Osteoblast (primary cell): ENCODE measurements around the gene SETD3. TPM values are rescaled to one million over a fixed set of nuclear protein-coding genes. Genes with fewer than 3 reads are reported as not detected.

ENCODE experiments used
- DNase-seq: peaks from one replicate; pipeline ENCODE4 v3.0.0; 2011; ENCODE audit warnings: low spot score, mixed read lengths; ENCODE audit not compliant: insufficient read length; ENCODE audit errors: missing footprints
- H2AFZ ChIP-seq: 2 replicates; pipeline ENCODE4 v1.6.0; 2011; ENCODE audit warnings: mild to moderate bottlenecking, low read length
- H3K27ac ChIP-seq: 2 replicates; pipeline ENCODE4 v1.5.1; 2011; ENCODE audit warnings: mild to moderate bottlenecking, low read depth, low read length, moderate library complexity
- H3K27me3 ChIP-seq: 2 replicates; pipeline ENCODE4 v1.6.0; 2012; ENCODE audit warnings: mild to moderate bottlenecking, control low read depth, inconsistent platforms, low read length, moderate library complexity; ENCODE audit not compliant: insufficient read depth
- H3K36me3 ChIP-seq: 2 replicates; pipeline ENCODE4 v1.5.1; 2011; ENCODE audit warnings: mild to moderate bottlenecking, low read length, control low read depth, moderate library complexity; ENCODE audit not compliant: insufficient read depth
- H3K4me1 ChIP-seq: 2 replicates; pipeline ENCODE4 v1.5.1; 2011; ENCODE audit warnings: mild to moderate bottlenecking, low read length, control low read depth, moderate library complexity; ENCODE audit not compliant: insufficient read depth
- H3K4me2 ChIP-seq: 2 replicates; pipeline ENCODE4 v1.6.0; 2011; ENCODE audit warnings: mild to moderate bottlenecking, low read length; ENCODE audit not compliant: insufficient read depth
- H3K4me3 ChIP-seq: fragments of 200-600 bp; sonication (generic); 3 replicates; pipeline ENCODE4 v1.5.1; 2012; ENCODE audit warnings: mild to moderate bottlenecking, low read length, inconsistent platforms; ENCODE audit not compliant: insufficient read depth
- H3K79me2 ChIP-seq: 2 replicates; pipeline ENCODE4 v1.6.0; 2012; ENCODE audit warnings: mild to moderate bottlenecking, low read length, control low read depth, inconsistent platforms; ENCODE audit not compliant: insufficient read depth
- H3K9me3 ChIP-seq: 2 replicates; pipeline ENCODE4 v1.5.1; 2011; ENCODE audit warnings: low read depth, low read length, control low read depth
- H4K20me1 ChIP-seq: 2 replicates; pipeline ENCODE4 v1.6.0; 2012; ENCODE audit warnings: mild to moderate bottlenecking, low read length, control low read depth; ENCODE audit not compliant: insufficient read depth
- CTCF ChIP-seq: IDR thresholded peaks from 2 replicates; pipeline ENCODE4 v1.5.1; 2011; ENCODE audit warnings: mild to moderate bottlenecking, low read depth, low read length, moderate library complexity; ENCODE audit errors: extremely low read depth
- total RNA-seq: library from RNA; depleted of rRNA; stranded (reverse); fragments of >200 nt; gene quantifications from 2 replicates; pipeline ENCODE4 v1.2.3, GENCODE V29; 2012

The SETD3 gene
- total RNA-seq, 1 donor, result 65.1 TPM

DNA sequence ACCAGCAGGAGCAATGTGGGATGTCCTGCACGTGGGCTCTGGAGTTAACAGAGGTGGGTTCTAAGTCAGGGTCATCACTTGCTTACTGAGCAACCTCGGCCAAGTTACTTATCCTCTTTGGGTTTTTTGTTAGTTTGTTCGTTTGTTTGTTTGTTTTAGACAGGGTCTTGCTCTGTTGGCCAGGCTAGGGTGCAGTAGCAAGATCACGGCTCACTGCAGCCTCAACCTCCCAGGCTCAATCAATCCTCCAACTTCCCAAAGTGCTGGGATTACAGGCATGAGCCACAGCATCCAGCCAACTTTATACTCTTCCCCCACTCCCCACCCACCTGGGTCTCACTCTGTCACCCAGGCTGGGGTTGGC, 78.4 kb downstream of the SETD3 start:
- Histone ChIP-seq H3K27me3 (no peaks in the 10 kb centered on the region), H3K36me3 (peaks cover 42% of the 10 kb centered on the region), H3K4me3 (no peak overlapping the region), H3K79me2 (no peaks in the 10 kb centered on the region), H2AFZ (no peak overlapping the region), H3K4me1 (no peaks in the 10 kb centered on the region), H3K27ac (no peak overlapping the region), H3K9me3 (no peaks in the 10 kb centered on the region), H3K4me2 (no peak overlapping the region), H4K20me1 (no peaks in the 10 kb centered on the region)
- no peak for DNase-seq
- no peak for TF ChIP-seq CTCF

- Histone ChIP-seq H3K9me3 (no peaks in the 10 kb centered on the region), H3K4me1 (peaks cover 1% of the 10 kb centered on the region), H3K4me3 (no peak overlapping the region), H3K4me2 (no peak overlapping the region), H4K20me1 (no peaks in the 10 kb centered on the region), H3K36me3 (peaks cover 47% of the 10 kb centered on the region), H3K27me3 (no peaks in the 10 kb centered on the region), H3K79me2 (no peaks in the 10 kb centered on the region), H3K27ac (no peak overlapping the region), H2AFZ (no peak overlapping the region)
- DNase-seq, result no peak
- TF ChIP-seq CTCF, result no peak
Measured at GRCh38 chr14:99401621-99402284, 78.9 kb downstream of the SETD3 start.

GRCh38 chr14:99401211-99401610, 79.4 kb downstream of the SETD3 start:
- Histone ChIP-seq H2AFZ (no peak overlapping the region), H3K27me3 (no peaks in the 10 kb centered on the region), H3K4me3 (no peak overlapping the region), H3K27ac (no peak overlapping the region), H3K4me2 (no peak overlapping the region), H3K9me3 (no peaks in the 10 kb centered on the region), H3K36me3 (peaks cover 43% of the 10 kb centered on the region), H3K79me2 (no peaks in the 10 kb centered on the region), H3K4me1 (peaks cover 7% of the 10 kb centered on the region), H4K20me1 (no peaks in the 10 kb centered on the region)
- no peak for TF ChIP-seq CTCF
- DNase-seq, result no peak

GRCh38 chr14:99397698-99398097, 83.0 kb downstream of the SETD3 start:
- no peak overlapping the region for H3K27ac ChIP-seq
- H4K20me1 ChIP-seq, result peaks cover 1% of the 10 kb centered on the region
- no peak overlapping the region for H2AFZ ChIP-seq
- H3K4me2 ChIP-seq, result no peak overlapping the region
- H3K36me3 ChIP-seq, result peaks cover 36% of the 10 kb centered on the region
- H3K4me3 ChIP-seq, result no peak overlapping the region
- DNase-seq, result no peak
- no peak for TF ChIP-seq CTCF
- H3K27me3 ChIP-seq, result no peaks in the 10 kb centered on the region
- no peaks in the 10 kb centered on the region for H3K79me2 ChIP-seq
- peaks cover 13% of the 10 kb centered on the region for H3K4me1 ChIP-seq
- H3K9me3 ChIP-seq, result no peaks in the 10 kb centered on the region
